ENCODE measurements around the gene ASTN2.

GRCh38 chr9:117214416-117214815 is 200.4 kb downstream of the ASTN2 start:
- TF ChIP-seq GATA3 (IDR thresholded peaks at IDR 0.05; ENCODE audit: low read depth, low read length) (no peak), GATA2 (IDR thresholded peaks at IDR 0.05; ENCODE audit: low read depth, low read length) (no peak)

Measured in SH-SY5Y (cell line).